Measurements from ENCODE around the gene SPEM1.

Gene SPEM1, protein sequence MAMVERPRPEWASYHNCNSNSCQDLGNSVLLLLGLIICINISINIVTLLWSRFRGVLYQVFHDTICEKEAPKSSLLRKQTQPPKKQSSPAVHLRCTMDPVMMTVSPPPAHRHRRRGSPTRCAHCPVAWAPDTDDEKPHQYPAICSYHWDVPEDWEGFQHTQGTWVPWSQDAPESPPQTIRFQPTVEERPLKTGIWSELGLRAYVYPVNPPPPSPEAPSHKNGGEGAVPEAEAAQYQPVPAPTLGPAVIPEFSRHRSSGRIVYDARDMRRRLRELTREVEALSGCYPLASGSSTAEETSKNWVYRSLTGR

GRCh38 chr17:7419819-7420610 lies at the start of gene SPEM1:
TSS of gene SPEM1 (plus strand) at chr17:7420324. CDS start at chr17:7420385, 61 bp downstream.
- DNase-seq: no peak

- no peak for DNase-seq
These were observed 49.3 kb upstream of the SPEM1 start for GRCh38 chr17:7370853-7371252.

GRCh38 chr17:7374353-7374752 lies 45.8 kb upstream of the SPEM1 start:
- no peak for DNase-seq

DNA sequence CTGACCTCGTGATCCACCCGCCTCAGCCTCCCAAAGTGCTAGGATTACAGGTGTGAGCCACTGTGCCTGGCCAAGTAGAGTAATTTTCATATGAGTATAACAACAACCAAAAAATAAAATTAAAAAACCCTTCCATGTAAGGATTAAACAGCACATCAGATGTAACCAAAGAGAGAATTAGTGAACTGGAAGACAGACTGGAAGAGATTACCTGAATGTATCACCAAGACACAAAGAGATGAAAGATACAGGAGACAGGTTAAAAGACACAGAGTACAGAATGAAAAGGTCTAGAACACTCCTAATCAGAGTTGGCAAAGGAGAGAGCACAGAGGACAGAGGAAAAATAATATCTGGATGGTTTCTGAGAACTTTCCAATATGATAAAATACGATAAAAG lies 41.0 kb upstream of the SPEM1 start:
- DNase-seq: no peak

DNA sequence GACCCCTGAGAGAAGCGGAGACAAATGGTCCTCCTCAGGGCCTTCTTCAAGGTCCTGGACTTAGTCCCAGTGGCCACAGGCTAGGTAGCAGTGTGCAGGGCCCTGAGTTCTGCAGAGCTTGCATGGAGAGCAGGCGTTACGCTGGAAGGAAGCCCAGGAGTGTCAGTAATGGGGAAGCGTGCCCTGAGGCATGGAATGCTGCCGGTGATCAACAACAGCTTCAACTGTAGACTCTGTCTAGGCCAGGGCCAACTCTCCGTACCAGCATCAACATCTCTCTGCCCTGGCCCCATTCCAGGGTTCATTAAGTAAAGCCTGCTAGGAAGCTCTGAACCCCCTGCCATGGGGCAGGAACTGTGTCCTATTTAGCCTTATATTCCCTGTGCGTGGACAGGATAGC lies 39.8 kb upstream of the SPEM1 start:
- no peak for DNase-seq

DNA sequence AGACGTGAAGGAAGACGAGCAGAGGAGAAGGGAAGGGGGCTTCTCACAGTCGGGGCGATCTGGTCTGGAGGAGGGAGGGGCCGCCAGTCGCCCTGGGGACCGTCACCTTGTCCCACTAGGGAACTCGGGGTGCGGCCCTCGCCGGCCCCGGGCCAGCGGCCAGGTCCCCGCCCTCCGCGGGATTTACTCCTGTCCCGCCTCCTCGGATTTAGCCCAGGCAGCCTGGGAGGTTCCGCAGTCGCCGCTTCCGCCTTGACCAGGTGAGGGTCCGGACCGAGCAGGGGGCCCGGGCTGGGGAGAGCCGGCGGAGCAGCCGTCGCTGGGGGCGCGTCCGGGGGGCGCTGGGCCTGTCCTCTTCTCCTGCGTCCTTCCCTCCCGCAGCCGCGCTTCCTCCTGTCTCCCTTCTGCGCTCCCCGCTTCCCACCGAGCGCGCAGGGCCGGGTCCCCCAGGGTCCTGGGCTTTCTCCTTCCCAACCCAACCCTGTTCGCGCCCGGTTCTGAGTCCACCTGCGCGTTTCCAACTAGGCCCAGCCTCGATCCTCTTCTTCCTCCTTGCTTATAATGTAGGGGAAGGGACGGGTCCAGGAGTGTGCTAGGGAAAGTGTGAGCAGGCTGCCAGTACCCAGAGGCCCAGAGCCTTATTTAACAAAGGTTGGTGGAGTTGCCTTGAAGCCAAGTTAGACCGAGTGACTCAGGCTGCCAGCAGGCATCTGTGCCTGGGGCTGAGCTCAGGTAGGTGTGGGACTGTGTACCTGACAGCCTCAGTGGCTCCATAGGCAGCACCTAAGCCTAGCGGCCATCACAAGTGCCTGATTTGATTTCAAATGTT lies 39.1 kb upstream of the SPEM1 start, which contains the start of gene TNK1:
Gene TNK1 (plus strand): TSS at position 235 of the 829 bp plus-strand sequence. CDS start 1,838 bp downstream, outside the sequence.
- no peak for DNase-seq

- no peak for DNase-seq
These were observed 37.2 kb upstream of the SPEM1 start for GRCh38 chr17:7382901-7383300.

GRCh38 chr17:7383371-7383741 lies 36.8 kb upstream of the SPEM1 start:
- DNase-seq: no peak

- DNase-seq: peak in 1 of 2 experiments; percentile 1
These were observed 36.2 kb upstream of the SPEM1 start for GRCh38 chr17:7383742-7384488.

- no peak for DNase-seq
These were observed 35.5 kb upstream of the SPEM1 start for GRCh38 chr17:7384489-7385081.

- DNase-seq: no peak
These were observed 31.3 kb upstream of the SPEM1 start for GRCh38 chr17:7388856-7389255.

DNA sequence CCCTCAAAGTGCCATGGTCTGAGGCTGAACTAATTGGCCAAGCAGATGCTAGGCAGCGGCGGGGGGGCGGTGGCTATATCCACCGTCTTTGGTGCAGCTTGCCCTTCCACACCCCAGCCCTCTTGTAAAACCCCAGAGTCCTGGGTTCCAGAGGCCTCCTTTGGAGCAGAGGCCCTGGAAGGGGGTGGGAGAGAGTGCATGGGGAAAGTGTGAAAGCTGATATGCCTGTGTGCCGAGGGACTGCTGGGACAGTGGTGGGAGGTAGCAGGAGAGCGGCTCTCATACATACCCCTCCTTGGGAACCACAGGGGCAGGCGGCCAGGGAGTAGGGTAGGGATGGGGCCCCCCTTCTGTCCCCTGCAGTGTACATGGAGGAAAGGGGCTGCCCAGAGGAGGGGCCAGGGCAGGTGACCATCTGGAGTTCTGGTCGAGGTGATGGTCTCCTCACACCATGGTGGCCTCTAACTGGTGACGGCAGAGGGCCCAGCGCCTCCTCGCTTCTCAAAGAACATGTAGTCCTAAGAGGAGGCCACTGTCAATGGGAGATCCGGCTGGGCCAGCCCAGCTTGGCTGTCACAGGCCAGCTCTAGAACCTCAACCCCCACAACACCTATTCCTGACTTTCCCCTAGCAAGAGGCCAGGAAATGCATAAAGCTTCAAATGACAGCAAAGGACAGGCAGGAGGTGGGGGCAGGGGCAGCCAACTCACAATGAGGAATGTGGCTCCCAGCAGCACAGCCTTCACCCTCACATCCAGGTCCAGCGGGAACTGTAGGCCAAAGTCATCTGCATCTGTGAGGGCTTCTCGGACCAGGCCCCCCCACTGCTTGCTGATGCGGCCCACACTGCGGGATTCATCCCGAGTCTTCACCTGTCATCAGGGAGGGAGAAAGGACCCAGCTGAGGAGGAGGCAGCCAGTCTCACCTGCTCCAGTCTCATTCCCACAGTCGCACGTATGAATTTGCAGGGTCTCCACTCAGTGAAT lies 29.9 kb upstream of the SPEM1 start:
- DNase-seq: no peak

GRCh38 chr17:7391307-7391706 lies 28.8 kb upstream of the SPEM1 start:
- no peak for DNase-seq

GRCh38 chr17:7392696-7393612 lies 27.2 kb upstream of the SPEM1 start:
- no peak for DNase-seq

DNA sequence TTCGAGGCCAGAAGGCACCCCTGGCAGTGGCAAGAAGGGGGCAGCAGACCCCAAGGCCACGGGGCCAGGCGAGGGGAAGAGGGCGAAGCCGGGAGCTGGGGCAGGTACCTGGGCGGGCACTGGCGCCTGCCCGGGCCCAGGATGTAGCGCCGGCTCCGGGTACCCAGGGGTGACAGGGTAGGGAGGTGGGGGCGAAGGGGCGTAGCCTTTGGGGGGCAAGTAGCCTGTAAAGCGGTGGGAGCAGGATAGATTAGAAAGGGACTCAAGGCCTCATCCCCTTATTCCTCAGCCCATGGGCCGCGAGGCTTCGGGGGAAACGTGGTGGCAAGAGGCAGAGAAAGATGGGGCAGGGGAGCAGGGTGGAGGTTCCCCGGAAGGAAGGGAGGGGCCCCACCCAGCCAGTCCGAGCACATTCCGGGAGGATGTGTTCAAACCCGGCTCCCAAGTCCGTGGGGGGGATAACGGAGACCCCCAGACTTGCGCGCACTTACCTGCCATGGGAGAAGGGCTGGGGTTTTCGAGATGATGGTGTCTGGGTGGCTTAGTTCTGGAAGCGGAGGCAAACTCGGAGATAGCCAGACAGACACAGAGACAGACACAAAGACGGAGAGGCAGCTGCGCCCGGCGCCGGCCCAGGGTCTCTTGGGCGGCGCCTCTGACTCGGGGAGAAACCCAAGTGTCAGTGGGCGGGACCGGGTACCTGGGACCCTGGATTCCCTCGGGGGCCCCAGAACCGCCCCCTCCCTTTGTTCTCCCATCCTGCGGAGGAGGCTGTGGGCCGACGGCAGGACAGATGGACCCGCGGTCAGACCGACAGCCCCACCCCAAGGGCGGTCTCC lies 26.3 kb upstream of the SPEM1 start:
- DNase-seq: no peak

DNA sequence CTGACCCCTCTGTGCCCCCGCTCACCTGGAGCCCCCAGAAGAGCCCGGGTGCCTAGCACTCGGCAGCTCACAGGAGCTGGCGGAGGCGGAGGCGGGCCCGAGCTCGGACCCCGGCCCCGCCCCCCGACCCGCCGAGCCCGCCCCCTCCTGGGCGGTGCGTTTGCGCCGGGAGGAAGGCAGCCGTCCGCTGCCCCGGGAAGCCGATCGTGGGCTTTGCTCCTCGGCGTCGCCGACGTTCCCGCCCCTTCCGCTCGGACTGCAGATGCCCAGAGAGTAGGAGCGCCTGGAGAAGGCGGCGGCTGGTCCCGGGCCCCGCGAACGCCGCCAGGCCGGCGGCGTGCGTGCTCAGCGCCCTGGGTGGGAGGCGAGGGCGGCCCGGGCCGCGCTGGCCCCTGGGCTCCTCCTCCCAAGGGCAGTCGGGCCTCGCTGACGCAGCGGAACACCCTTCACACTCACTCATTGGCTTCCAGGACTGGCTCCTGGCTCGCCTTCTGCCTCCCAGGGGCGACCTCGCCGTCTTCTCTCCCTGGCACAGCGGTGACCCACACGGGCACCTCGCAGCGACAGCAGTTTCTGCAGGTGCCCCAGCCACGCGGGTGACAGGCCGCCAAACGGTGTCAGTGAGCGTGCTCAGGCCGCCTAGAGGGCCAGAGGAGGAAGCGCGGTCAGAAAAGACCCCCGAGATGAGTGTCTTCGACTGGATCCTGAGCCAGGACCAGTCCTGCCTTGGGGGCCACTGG lies 25.5 kb upstream of the SPEM1 start, which contains the start of gene PLSCR3:
Gene PLSCR3 (minus strand): TSS at position 74 of the 740 bp plus-strand sequence. CDS start 415 bp downstream, outside the sequence.
- peak; percentile 42 to 53 for DNase-seq

- DNase-seq: no peak
These were observed 24.0 kb upstream of the SPEM1 start for GRCh38 chr17:7396147-7396546.

DNA sequence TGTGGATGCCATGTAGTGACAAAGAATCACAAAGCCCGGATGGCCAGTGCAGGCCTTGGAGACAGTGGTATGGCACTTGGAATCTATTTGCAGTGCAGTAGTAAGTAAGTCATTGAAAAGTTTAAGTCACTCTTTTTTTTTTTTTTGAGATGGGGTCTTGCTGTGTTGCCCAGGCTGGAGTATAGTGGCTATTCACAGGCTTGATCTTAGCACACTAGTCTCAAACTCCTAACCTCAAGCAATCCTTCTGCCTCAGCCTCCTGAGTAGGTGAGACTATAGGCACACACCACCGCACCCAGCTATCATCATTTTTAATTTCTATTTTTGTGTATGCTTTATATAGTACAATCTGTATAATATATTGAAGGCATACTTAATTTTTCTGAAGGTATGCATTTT lies 21.5 kb upstream of the SPEM1 start:
- DNase-seq: no peak
